Duodenal mucosa (tissue), 2 donors: ENCODE data around the gene FRMD3.
"Not testable (repeated sequence)": the region's sequence is repeated elsewhere in the genome, so short reads cannot be mapped to it uniquely, and the experiment has no call there.

ENCODE experiments used
- H3K27ac ChIP-seq: one replicate; pipeline ENCODE4 v1.7.0; 2013; ENCODE audit warnings: low read depth, low read length
- H3K27me3 ChIP-seq, 2 donors: one replicate each; pipeline ENCODE4 v1.7.0; 2013; ENCODE audit warnings: low read length in 2 of 2, control low read depth in 1 of 2; ENCODE audit not compliant: insufficient read depth in 2 of 2, control insufficient read depth in 1 of 2
- H3K36me3 ChIP-seq, 2 donors: one replicate each; pipeline ENCODE4 v1.7.0; 2013; ENCODE audit warnings: low read length in 2 of 2, control low read depth in 1 of 2; ENCODE audit not compliant: insufficient read depth in 2 of 2, control insufficient read depth in 1 of 2
- H3K4me1 ChIP-seq, 2 donors: one replicate each; pipeline ENCODE4 v1.7.0; 2013; ENCODE audit warnings: low read length in 2 of 2, control low read depth in 1 of 2; ENCODE audit not compliant: insufficient read depth in 2 of 2, control insufficient read depth in 1 of 2
- H3K4me3 ChIP-seq, 2 donors: one replicate each; pipeline ENCODE4 v1.7.0; 2013; ENCODE audit warnings: low read length in 2 of 2, low read depth in 1 of 2
- H3K9ac ChIP-seq, 2 donors: one replicate each; pipeline ENCODE4 v1.7.0; 2013; ENCODE audit warnings: low read length in 2 of 2, low read depth in 1 of 2
- H3K9me3 ChIP-seq, 2 donors: one replicate each; pipeline ENCODE4 v1.7.0; 2013; ENCODE audit warnings: low read length in 2 of 2, control low read depth in 1 of 2; ENCODE audit not compliant: control insufficient read depth in 1 of 2

FRMD3 gene

GRCh38 chr9:83526211-83526610, 12.0 kb downstream of the FRMD3 start:
- Histone ChIP-seq H3K36me3 (no peaks in the 10 kb centered on the region), H3K9me3 (peaks cover 0 to 4% of the 10 kb centered on the region in 2 donors), H3K27ac (no peak overlapping the region), H3K4me1 (no peaks in the 10 kb centered on the region), H3K4me3 (no peak overlapping the region), H3K9ac (no peak overlapping the region), H3K27me3 (no peaks in the 10 kb centered on the region)

GRCh38 chr9:83523684-83524083, 14.5 kb downstream of the FRMD3 start:
- Histone ChIP-seq H3K9me3 (no peaks in the 10 kb centered on the region), H3K36me3 (no peaks in the 10 kb centered on the region), H3K4me1 (no peaks in the 10 kb centered on the region), H3K27ac (no peak overlapping the region), H3K9ac (no peak overlapping the region), H3K27me3 (no peaks in the 10 kb centered on the region), H3K4me3 (no peak overlapping the region)

- no peaks in the 10 kb centered on the region for H3K36me3 ChIP-seq
- H3K27me3 ChIP-seq, result no peaks in the 10 kb centered on the region
- H3K4me3 ChIP-seq, result no peak overlapping the region
- no peaks in the 10 kb centered on the region for H3K4me1 ChIP-seq
- H3K9ac ChIP-seq, result no peak overlapping the region
- H3K9me3 ChIP-seq, result no peaks in the 10 kb centered on the region
- no peak overlapping the region for H3K27ac ChIP-seq
Observed at GRCh38 chr9:83521411-83521810, 16.8 kb downstream of the FRMD3 start.

GRCh38 chr9:83521011-83521410, 17.2 kb downstream of the FRMD3 start:
- H3K27ac ChIP-seq, result no peak overlapping the region
- H3K4me1 ChIP-seq, result no peaks in the 10 kb centered on the region
- no peaks in the 10 kb centered on the region for H3K36me3 ChIP-seq
- H3K9ac ChIP-seq, result no peak overlapping the region
- H3K9me3 ChIP-seq, result no peaks in the 10 kb centered on the region
- H3K27me3 ChIP-seq, result no peaks in the 10 kb centered on the region
- H3K4me3 ChIP-seq, result no peak overlapping the region

GRCh38 chr9:83520292-83520691, 17.9 kb downstream of the FRMD3 start:
- no peaks in the 10 kb centered on the region for H3K9me3 ChIP-seq
- H3K36me3 ChIP-seq, result no peaks in the 10 kb centered on the region
- H3K27me3 ChIP-seq, result no peaks in the 10 kb centered on the region
- H3K27ac ChIP-seq, result no peak overlapping the region
- H3K4me1 ChIP-seq, result no peaks in the 10 kb centered on the region
- no peak overlapping the region for H3K4me3 ChIP-seq
- H3K9ac ChIP-seq, result no peak overlapping the region

GRCh38 chr9:83517980-83518379, 20.2 kb downstream of the FRMD3 start:
- H3K4me1 ChIP-seq, H3K4me3 ChIP-seq, H3K9me3 ChIP-seq, H3K27ac ChIP-seq, H3K27me3 ChIP-seq, H3K9ac ChIP-seq, H3K36me3 ChIP-seq: not testable (repeated sequence)

- no peaks in the 10 kb centered on the region for H3K27me3 ChIP-seq
- H3K9ac ChIP-seq, result no peak overlapping the region
- no peak overlapping the region for H3K4me3 ChIP-seq
- H3K4me1 ChIP-seq, result no peaks in the 10 kb centered on the region
- no peaks in the 10 kb centered on the region for H3K9me3 ChIP-seq
- H3K27ac ChIP-seq, result no peak overlapping the region
- no peaks in the 10 kb centered on the region for H3K36me3 ChIP-seq
Observed at GRCh38 chr9:83514767-83515166, 23.4 kb downstream of the FRMD3 start.

- Histone ChIP-seq H3K36me3 (no peaks in the 10 kb centered on the region), H3K9me3 (no peaks in the 10 kb centered on the region), H3K9ac (no peak overlapping the region), H3K27me3 (no peaks in the 10 kb centered on the region), H3K27ac (no peak overlapping the region), H3K4me3 (no peak overlapping the region), H3K4me1 (no peaks in the 10 kb centered on the region)
Observed at GRCh38 chr9:83512621-83513020, 25.6 kb downstream of the FRMD3 start.

GRCh38 chr9:83511051-83511450, 27.1 kb downstream of the FRMD3 start:
- no peak overlapping the region for H3K27ac ChIP-seq
- H3K27me3 ChIP-seq, result no peaks in the 10 kb centered on the region
- H3K9ac ChIP-seq, result no peak overlapping the region
- H3K9me3 ChIP-seq, result no peaks in the 10 kb centered on the region
- no peaks in the 10 kb centered on the region for H3K4me1 ChIP-seq
- H3K36me3 ChIP-seq, result no peaks in the 10 kb centered on the region
- no peak overlapping the region for H3K4me3 ChIP-seq

- Histone ChIP-seq H3K9ac (no peak overlapping the region), H3K4me3 (no peak overlapping the region), H3K9me3 (no peaks in the 10 kb centered on the region), H3K27me3 (no peaks in the 10 kb centered on the region), H3K36me3 (no peaks in the 10 kb centered on the region), H3K4me1 (no peaks in the 10 kb centered on the region), H3K27ac (no peak overlapping the region)
Observed at GRCh38 chr9:83509402-83509801, 28.8 kb downstream of the FRMD3 start.

- no peak overlapping the region for H3K4me3 ChIP-seq
- no peaks in the 10 kb centered on the region for H3K27me3 ChIP-seq
- no peak overlapping the region for H3K27ac ChIP-seq
- no peaks in the 10 kb centered on the region for H3K36me3 ChIP-seq
- no peak overlapping the region for H3K9ac ChIP-seq
- H3K4me1 ChIP-seq, result no peaks in the 10 kb centered on the region
- no peaks in the 10 kb centered on the region for H3K9me3 ChIP-seq
Observed at GRCh38 chr9:83508067-83508466, 30.1 kb downstream of the FRMD3 start.
